HUDEP-2 (cell line): ENCODE data around the gene ITGB7.

ENCODE experiments used
- DNase-seq, 76 experiments: peaks; one replicate each; lab custom pipeline; 2025; ENCODE audit not compliant: unreplicated experiment in 76 of 76; lab: John Stamatoyannopoulos, UW

Gene ITGB7

GRCh38 chr12:53231921-53232645 lies 25.0 kb upstream of the ITGB7 start, which contains the start of gene RARG:
TSS of gene RARG (minus strand) at chr12:53232209. CDS start at chr12:53227545, 4,664 bp downstream.
- peak in 41 of 76 experiments; percentile 12 to 62 (median 36) for DNase-seq

GRCh38 chr12:53231671-53231920 lies 24.5 kb upstream of the ITGB7 start:
- DNase-seq: no peak

GRCh38 chr12:53230108-53230845 lies 23.2 kb upstream of the ITGB7 start:
- peak in 14 of 76 experiments; percentile 9 to 36 (median 20) for DNase-seq

- no peak for DNase-seq
These were observed 22.4 kb upstream of the ITGB7 start for GRCh38 chr12:53229454-53229853.

- DNase-seq: peak in 1 of 76 experiments; percentile 7
These were observed 20.8 kb upstream of the ITGB7 start for GRCh38 chr12:53227836-53228235.

- DNase-seq: no peak
These were observed 20.3 kb upstream of the ITGB7 start for GRCh38 chr12:53227341-53227740.

GRCh38 chr12:53226815-53227214 lies 19.8 kb upstream of the ITGB7 start:
- no peak for DNase-seq

- DNase-seq: peak in 1 of 76 experiments; percentile 12
These were observed 18.8 kb upstream of the ITGB7 start for GRCh38 chr12:53225635-53226424.

GRCh38 chr12:53224897-53225634 lies 18.0 kb upstream of the ITGB7 start:
- no peak for DNase-seq

- DNase-seq: no peak
These were observed 17.2 kb upstream of the ITGB7 start for GRCh38 chr12:53224061-53224896.

- DNase-seq: no peak
These were observed 16.5 kb upstream of the ITGB7 start for GRCh38 chr12:53223389-53224060.

GRCh38 chr12:53222806-53223261 lies 15.8 kb upstream of the ITGB7 start:
- no peak for DNase-seq

- no peak for DNase-seq
These were observed 15.2 kb upstream of the ITGB7 start for GRCh38 chr12:53222170-53222721.

GRCh38 chr12:53221203-53222080 lies 14.4 kb upstream of the ITGB7 start:
- peak in 37 of 76 experiments; percentile 10 to 76 (median 34) for DNase-seq

- peak in 66 of 76 experiments; percentile 19 to 80 (median 62) for DNase-seq
These were observed 13.7 kb upstream of the ITGB7 start for GRCh38 chr12:53220694-53221202.

GRCh38 chr12:53219956-53220693 lies 13.1 kb upstream of the ITGB7 start:
- peak in 22 of 76 experiments; percentile 14 to 67 (median 35) for DNase-seq
